CD14-positive monocyte (primary cell): ENCODE results near the gene VCL. TPM values are rescaled to one million over a fixed set of nuclear protein-coding genes. Genes with fewer than 3 reads are reported as not detected.

Experiments
- DNase-seq, 3 donors: peaks; one replicate each; pipeline ENCODE4 v3.0.0-alpha.2; 2011 to 2022
- H2AFZ ChIP-seq: 2 replicates; pipeline ENCODE4 v1.6.0; 2012; ENCODE audit warnings: mild to moderate bottlenecking, low read depth, low read length, inconsistent platforms; ENCODE audit not compliant: insufficient read depth, poor library complexity, severe bottlenecking
- H3K27ac ChIP-seq, 2 donors: 1 replicate in 1 of 2; 2 replicates in 1 of 2; pipeline ENCODE4 v1.5.1; 2012 to 2013; ENCODE audit warnings: low read length in 2 of 2, control low read depth in 1 of 2, inconsistent platforms in 1 of 2, low read depth in 1 of 2, mild to moderate bottlenecking in 1 of 2
- H3K27me3 ChIP-seq, 2 donors: one replicate each; pipeline versions ENCODE4 v1.6.0 to v1.6.1; 2011 to 2013; ENCODE audit warnings: low read length in 2 of 2; ENCODE audit not compliant: control insufficient read depth in 2 of 2, insufficient read depth in 2 of 2
- H3K36me3 ChIP-seq, 2 donors: replicated peaks in 1 of 2; 1 replicate in 1 of 2; 2 replicates in 1 of 2; pipeline versions ENCODE4 v1.5.1 to v1.6.1; 2012 to 2013; ENCODE audit warnings: low read length in 2 of 2, control low read depth in 1 of 2, inconsistent platforms in 1 of 2, mild to moderate bottlenecking in 1 of 2; ENCODE audit not compliant: insufficient read depth in 2 of 2, control insufficient read depth in 1 of 2
- H3K4me1 ChIP-seq, 2 donors: 1 replicate in 1 of 2; 2 replicates in 1 of 2; pipeline versions ENCODE4 v1.5.1 to v1.6.1; 2012 to 2013; ENCODE audit warnings: low read length in 2 of 2, control low read depth in 1 of 2, inconsistent platforms in 1 of 2, mild to moderate bottlenecking in 1 of 2, moderate library complexity in 1 of 2; ENCODE audit not compliant: insufficient read depth in 2 of 2, control insufficient read depth in 1 of 2
- H3K4me2 ChIP-seq: replicated peaks from 2 replicates; pipeline ENCODE3; 2012; ENCODE audit warnings: low read length, moderate library complexity, mild to moderate bottlenecking; ENCODE audit not compliant: poor library complexity, severe bottlenecking; ENCODE audit errors: extremely low read depth
- H3K4me3 ChIP-seq, 3 experiments: fragments of 200-600 bp in 1 of 3; sonication (generic) in 1 of 3; replicated peaks in 1 of 3; 1 replicate in 2 of 3; 2 replicates in 1 of 3; pipeline ENCODE4 v1.5.1; 2011 to 2013; ENCODE audit warnings: low read length in 3 of 3, mild to moderate bottlenecking in 3 of 3, control low read depth in 2 of 3, low read depth in 2 of 3, inconsistent platforms in 1 of 3, moderate library complexity in 1 of 3
- H3K79me2 ChIP-seq: 2 replicates; pipeline ENCODE4 v1.6.0; 2012; ENCODE audit warnings: mild to moderate bottlenecking, control low read depth, inconsistent platforms, low read length, moderate library complexity; ENCODE audit not compliant: insufficient read depth
- H3K9ac ChIP-seq: 2 replicates; pipeline ENCODE4 v1.6.0; 2017; ENCODE audit warnings: low read length, mild to moderate bottlenecking; ENCODE audit not compliant: insufficient read depth, poor library complexity, severe bottlenecking
- H3K9me3 ChIP-seq, 2 donors: replicated peaks in 1 of 2; 1 replicate in 1 of 2; 2 replicates in 1 of 2; pipeline versions ENCODE4 v1.5.1 to v1.6.1; 2012 to 2013; ENCODE audit warnings: low read length in 2 of 2, control low read depth in 1 of 2; ENCODE audit not compliant: control insufficient read depth in 1 of 2, insufficient read depth in 1 of 2
- H4K20me1 ChIP-seq: 2 replicates; pipeline ENCODE4 v1.6.0; 2012; ENCODE audit warnings: mild to moderate bottlenecking, low read length, control low read depth, moderate library complexity; ENCODE audit not compliant: insufficient read depth
- H3K27ac Mint-ChIP-seq, 7 donors: one replicate each; pipeline ENCODE4 v1.8.0; 2020; ENCODE audit warnings: mild to moderate bottlenecking in 7 of 7, mixed read lengths in 7 of 7, moderate library complexity in 6 of 7, inconsistent platforms in 2 of 7
- H3K27me3 Mint-ChIP-seq, 3 donors: one replicate each; pipeline ENCODE4 v1.8.0; 2021 to 2022; ENCODE audit warnings: low read depth in 3 of 3, mild to moderate bottlenecking in 3 of 3, mixed read lengths in 3 of 3, moderate library complexity in 3 of 3, inconsistent platforms in 1 of 3
- H3K36me3 Mint-ChIP-seq, 2 donors: one replicate each; pipeline ENCODE4 v1.8.0; 2020; ENCODE audit warnings: mixed read lengths in 2 of 2, inconsistent platforms in 1 of 2, mild to moderate bottlenecking in 1 of 2
- H3K4me1 Mint-ChIP-seq: one replicate; pipeline ENCODE4 v1.8.0; 2020; ENCODE audit warnings: mild to moderate bottlenecking, mixed read lengths
- H3K4me3 Mint-ChIP-seq, 2 donors: one replicate each; pipeline ENCODE4 v1.8.0; 2020; ENCODE audit warnings: mild to moderate bottlenecking in 2 of 2, mixed read lengths in 2 of 2, moderate library complexity in 1 of 2
- H3K9me3 Mint-ChIP-seq, 7 donors: one replicate each; pipeline ENCODE4 v1.8.0; 2020 to 2022; ENCODE audit warnings: mixed read lengths in 7 of 7, mild to moderate bottlenecking in 6 of 7, moderate library complexity in 6 of 7, inconsistent platforms in 2 of 7
- WGBS: methylation state at CpG from one replicate; pipeline ENCODE4 v1.1.5; 2013; ENCODE audit warnings: missing lambda C conversion rate; ENCODE audit not compliant: insufficient coverage; 5-methylcytosine and 5-hydroxymethylcytosine counted together
- intact Hi-C, 2 donors: fragments of 100-400 bp; cut with micrococcal nuclease; formaldehyde crosslinking; loops; one replicate each; pipeline versions ENCODE4 v1.15.0 to v1.15.1; 2023
- polyA plus RNA-seq, 3 donors: library from polyadenylated mRNA; depleted of rRNA in 1 of 3; unstranded in 2 of 3; stranded (reverse) in 1 of 3; fragments of 300-500 nt in 2 of 3; fragments of >200 nt in 1 of 3; fragmentation: Illumina TruSeq in 2 of 3; gene quantifications; 1 replicate in 2 of 3; 2 replicates in 1 of 3; pipeline ENCODE4 v1.2.3, GENCODE V29; 2012 to 2021
- TF ChIP-seq, protein P1 (sequence below): fragments of 200-600 bp; IDR thresholded peaks from one replicate; pipeline ENCODE4 v1.8.0; 2022; ENCODE audit warnings: antibody characterized with exemption, mild to moderate bottlenecking

VCL gene
- polyA plus RNA-seq, 3 donors, result 39.1 to 68.4 (median 52.8) TPM

DNA sequence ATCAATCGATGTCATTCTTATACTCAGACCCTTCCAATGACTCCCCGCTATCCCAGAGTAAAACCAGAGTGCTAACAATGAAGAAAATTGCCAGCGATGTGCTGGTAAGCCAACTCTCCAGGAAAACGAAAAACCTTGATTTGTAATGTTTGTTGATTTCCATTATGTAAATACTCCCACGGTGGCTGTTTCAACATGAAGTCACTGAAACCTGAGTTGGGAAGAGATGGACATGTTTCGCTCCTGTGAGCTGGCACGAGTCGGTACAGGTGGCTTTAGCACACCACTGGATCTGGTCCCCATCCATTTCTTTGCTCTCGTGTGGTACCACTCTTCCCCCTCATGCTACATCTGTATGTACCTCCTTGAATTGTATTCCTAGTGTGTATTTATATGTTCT, 99.9 kb downstream of the VCL start:
- Histone ChIP-seq H3K79me2 (no peaks in the 10 kb centered on the region), H3K27ac (no peak overlapping the region), H3K4me2 (no peak overlapping the region), H3K36me3 (peaks cover 95 to 100% of the 10 kb centered on the region in 2 donors), H2AFZ (no peak overlapping the region), H3K4me1 (no peaks in the 10 kb centered on the region), H3K9ac (no peak overlapping the region), H3K9me3 (no peaks in the 10 kb centered on the region), H3K4me3 (no peak overlapping the region), H4K20me1 (peaks cover 31% of the 10 kb centered on the region), H3K27me3 (no peaks in the 10 kb centered on the region)
- 83% methylated on average over 1 of the region's 9 CpGs for WGBS
- Mint-ChIP-seq H3K36me3 (peaks cover 81 to 96% of the 10 kb centered on the region in 2 donors), H3K27ac (no peak overlapping the region), H3K4me3 (no peak overlapping the region), H3K4me1 (no peaks in the 10 kb centered on the region), H3K9me3 (no peaks in the 10 kb centered on the region), H3K27me3 (no peaks in the 10 kb centered on the region)
- TF ChIP-seq, protein P1, sequence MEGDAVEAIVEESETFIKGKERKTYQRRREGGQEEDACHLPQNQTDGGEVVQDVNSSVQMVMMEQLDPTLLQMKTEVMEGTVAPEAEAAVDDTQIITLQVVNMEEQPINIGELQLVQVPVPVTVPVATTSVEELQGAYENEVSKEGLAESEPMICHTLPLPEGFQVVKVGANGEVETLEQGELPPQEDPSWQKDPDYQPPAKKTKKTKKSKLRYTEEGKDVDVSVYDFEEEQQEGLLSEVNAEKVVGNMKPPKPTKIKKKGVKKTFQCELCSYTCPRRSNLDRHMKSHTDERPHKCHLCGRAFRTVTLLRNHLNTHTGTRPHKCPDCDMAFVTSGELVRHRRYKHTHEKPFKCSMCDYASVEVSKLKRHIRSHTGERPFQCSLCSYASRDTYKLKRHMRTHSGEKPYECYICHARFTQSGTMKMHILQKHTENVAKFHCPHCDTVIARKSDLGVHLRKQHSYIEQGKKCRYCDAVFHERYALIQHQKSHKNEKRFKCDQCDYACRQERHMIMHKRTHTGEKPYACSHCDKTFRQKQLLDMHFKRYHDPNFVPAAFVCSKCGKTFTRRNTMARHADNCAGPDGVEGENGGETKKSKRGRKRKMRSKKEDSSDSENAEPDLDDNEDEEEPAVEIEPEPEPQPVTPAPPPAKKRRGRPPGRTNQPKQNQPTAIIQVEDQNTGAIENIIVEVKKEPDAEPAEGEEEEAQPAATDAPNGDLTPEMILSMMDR, result no peak
- DNase-seq, result no peak
- intact Hi-C loops, result no loop called here

DNA sequence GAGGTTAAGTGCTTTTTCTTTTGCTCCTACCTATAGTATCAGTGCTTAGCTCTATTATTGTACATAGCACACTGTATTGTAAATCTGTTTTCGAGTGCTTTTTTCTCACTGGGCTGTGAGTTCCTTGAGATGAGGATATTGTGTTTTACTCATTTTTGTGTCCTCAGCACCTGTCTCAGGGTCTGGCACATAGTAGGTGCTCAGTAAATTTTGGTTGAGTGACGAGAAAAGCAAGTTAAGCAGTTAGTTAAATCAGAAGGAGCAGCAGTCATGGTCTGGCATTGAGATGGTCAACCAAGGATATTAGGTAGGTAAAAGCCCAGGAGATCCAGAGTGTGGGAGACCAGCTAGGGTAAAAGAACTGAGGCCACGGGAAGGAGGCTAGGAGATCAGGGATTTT, 101.5 kb downstream of the VCL start:
- H4K20me1 ChIP-seq, result peaks cover 22% of the 10 kb centered on the region
- intact Hi-C loops, result no loop called here
- H3K9ac ChIP-seq, result no peak overlapping the region
- H3K4me1 ChIP-seq, result no peaks in the 10 kb centered on the region
- Mint-ChIP-seq H3K36me3 (peaks cover 83 to 96% of the 10 kb centered on the region in 2 donors), H3K9me3 (no peaks in the 10 kb centered on the region), H3K4me1 (no peaks in the 10 kb centered on the region), H3K27me3 (peaks cover 0 to under 1% (median 0%) of the 10 kb centered on the region in 3 donors), H3K27ac (peak overlapping the region in 3 of 7 donors; percentile 16 to 29 (median 26)), H3K4me3 (no peak overlapping the region)
- no peak overlapping the region for H3K4me2 ChIP-seq
- H3K4me3 ChIP-seq, result no peak overlapping the region
- H3K9me3 ChIP-seq, result no peaks in the 10 kb centered on the region
- DNase-seq, result no peak
- WGBS, result 100% methylated on average over 2 of the region's 3 CpGs
- no peak overlapping the region for H3K27ac ChIP-seq
- no peak overlapping the region for H2AFZ ChIP-seq
- H3K27me3 ChIP-seq, result no peaks in the 10 kb centered on the region
- H3K36me3 ChIP-seq, result peaks cover 94 to 100% of the 10 kb centered on the region in 2 donors
- H3K79me2 ChIP-seq, result no peaks in the 10 kb centered on the region
- TF ChIP-seq, protein P1, result no peak
